ENCODE results near the gene CYGB.
A peak's percentile ranks its signal among the peaks of the same experiment; 100 is the strongest.

Gene CYGB

DNA sequence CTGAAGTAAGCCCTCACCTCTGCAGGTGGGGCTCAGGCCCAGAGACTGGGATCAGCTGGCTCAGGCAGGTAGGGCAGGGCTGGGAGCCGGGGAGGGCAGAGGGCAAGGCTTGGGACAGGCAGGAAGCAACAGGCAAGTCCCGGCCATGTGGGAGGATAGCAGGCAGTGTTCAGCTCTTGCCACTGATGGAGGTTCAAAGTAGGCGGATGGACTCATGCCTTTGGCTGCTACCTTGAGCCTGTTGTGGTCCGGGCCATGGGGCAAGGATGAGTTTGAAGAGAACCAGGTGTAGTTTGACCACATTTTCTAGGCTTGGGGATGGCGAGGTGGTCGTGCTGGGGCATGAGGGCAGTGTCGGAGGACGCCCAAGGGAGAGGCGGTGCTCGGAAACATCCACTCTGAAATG lies 5.1 kb upstream of the CYGB start:
- H4K20me1 ChIP-seq (ENCODE audit: control insufficient read depth, insufficient read depth, low read depth, low read length): no peaks in the 10 kb centered on the region
- no peaks in the 10 kb centered on the region for H3K79me2 ChIP-seq (ENCODE audit: control insufficient read depth, low read length)
- no peak overlapping the region for H3K27ac ChIP-seq (ENCODE audit: low read depth, low read length)
- H3K4me1 ChIP-seq (ENCODE audit: control insufficient read depth, low read length): peaks cover 17% of the 10 kb centered on the region
- H3F3A ChIP-seq (ENCODE audit: control insufficient read depth, insufficient read depth): no peaks in the 10 kb centered on the region
- H3K4me3 ChIP-seq (ENCODE audit: low read length): no peak overlapping the region
- no peaks in the 10 kb centered on the region for H3K9me3 ChIP-seq (ENCODE audit: control insufficient read depth, insufficient read depth, low read length)
- H3K36me3 ChIP-seq (ENCODE audit: control insufficient read depth, low read length): no peaks in the 10 kb centered on the region
- TF ChIP-seq, protein P1, sequence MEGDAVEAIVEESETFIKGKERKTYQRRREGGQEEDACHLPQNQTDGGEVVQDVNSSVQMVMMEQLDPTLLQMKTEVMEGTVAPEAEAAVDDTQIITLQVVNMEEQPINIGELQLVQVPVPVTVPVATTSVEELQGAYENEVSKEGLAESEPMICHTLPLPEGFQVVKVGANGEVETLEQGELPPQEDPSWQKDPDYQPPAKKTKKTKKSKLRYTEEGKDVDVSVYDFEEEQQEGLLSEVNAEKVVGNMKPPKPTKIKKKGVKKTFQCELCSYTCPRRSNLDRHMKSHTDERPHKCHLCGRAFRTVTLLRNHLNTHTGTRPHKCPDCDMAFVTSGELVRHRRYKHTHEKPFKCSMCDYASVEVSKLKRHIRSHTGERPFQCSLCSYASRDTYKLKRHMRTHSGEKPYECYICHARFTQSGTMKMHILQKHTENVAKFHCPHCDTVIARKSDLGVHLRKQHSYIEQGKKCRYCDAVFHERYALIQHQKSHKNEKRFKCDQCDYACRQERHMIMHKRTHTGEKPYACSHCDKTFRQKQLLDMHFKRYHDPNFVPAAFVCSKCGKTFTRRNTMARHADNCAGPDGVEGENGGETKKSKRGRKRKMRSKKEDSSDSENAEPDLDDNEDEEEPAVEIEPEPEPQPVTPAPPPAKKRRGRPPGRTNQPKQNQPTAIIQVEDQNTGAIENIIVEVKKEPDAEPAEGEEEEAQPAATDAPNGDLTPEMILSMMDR (IDR thresholded peaks at IDR 0.05; ENCODE audit: low read depth, low read length, poor library complexity, severe bottlenecking): no peak
- TF ChIP-seq EZH2phosphoT487 (IDR thresholded peaks at IDR 0.05; ENCODE audit: borderline replicate concordance, low read length): no peak
- no peak overlapping the region for H3K4me2 ChIP-seq (ENCODE audit: low read length)
- peaks cover 48% of the 10 kb centered on the region for H3K27me3 ChIP-seq (ENCODE audit: control insufficient read depth, low read length)
- H3K9me2 ChIP-seq (replicated peaks; ENCODE audit: control insufficient read depth, low read length): no peaks in the 10 kb centered on the region

GRCh38 chr17:76541739-76542454 lies 4.4 kb upstream of the CYGB start:
- no peak overlapping the region for H3K27ac ChIP-seq (ENCODE audit: low read depth, low read length)

DNA sequence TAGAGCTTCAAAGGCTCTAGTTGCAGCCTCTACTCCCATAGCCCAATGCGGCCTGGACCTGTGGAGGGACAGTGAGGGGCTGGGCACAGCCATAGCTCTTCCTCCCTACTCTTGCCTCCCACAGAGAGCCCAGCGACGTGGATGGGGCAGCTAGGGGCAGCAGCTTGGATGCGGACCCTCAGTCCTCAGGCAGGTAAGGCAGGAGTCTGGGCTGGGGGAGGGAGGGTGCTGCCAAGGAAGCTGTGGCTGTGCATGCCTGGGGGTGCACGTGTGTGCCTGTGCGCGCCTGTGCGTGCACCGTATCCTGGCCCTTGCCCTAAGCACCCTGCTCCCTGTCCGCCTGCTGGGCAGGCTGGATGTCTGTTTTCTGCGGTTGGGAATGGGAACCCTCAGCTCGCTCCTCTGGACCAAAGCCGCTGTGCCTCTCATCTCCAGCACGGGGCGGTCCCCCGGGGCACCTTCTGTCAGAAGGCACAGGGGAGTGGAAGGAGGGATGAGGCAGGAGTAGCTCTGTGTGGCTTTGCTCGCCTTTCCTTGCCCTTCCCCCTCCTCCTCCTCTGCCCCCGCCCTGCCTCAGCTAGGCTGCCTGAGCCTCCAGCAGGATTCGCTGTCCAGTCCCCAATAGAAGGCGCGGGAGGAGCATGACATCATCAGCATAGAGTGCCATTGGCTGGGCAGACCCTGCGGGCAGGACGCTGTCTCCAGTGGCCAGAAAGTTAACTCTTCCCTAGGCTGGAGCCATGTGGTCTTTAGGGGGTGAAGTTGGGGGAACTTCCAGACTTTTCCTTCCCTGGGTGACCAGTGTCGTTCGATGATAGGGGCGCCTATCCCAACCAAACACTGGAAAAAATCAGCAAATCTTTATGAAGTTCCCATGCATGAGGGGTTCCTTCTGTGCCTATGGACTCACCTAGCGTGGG lies 3.1 kb upstream of the CYGB start:
- Histone ChIP-seq H4K20me1 (ENCODE audit: control insufficient read depth, insufficient read depth, low read depth, low read length) (no peaks in the 10 kb centered on the region), H3K9me3 (ENCODE audit: control insufficient read depth, insufficient read depth, low read length) (no peaks in the 10 kb centered on the region), H3K9me2 (replicated peaks; ENCODE audit: control insufficient read depth, low read length) (no peaks in the 10 kb centered on the region), H3K4me3 (ENCODE audit: low read length) (no peak overlapping the region), H3K79me2 (ENCODE audit: control insufficient read depth, low read length) (no peaks in the 10 kb centered on the region), H3K4me1 (ENCODE audit: control insufficient read depth, low read length) (peaks cover 10% of the 10 kb centered on the region), H3K27me3 (ENCODE audit: control insufficient read depth, low read length) (peaks cover 42% of the 10 kb centered on the region), H3K4me2 (ENCODE audit: low read length) (peak overlapping the region; percentile 48), H3K36me3 (ENCODE audit: control insufficient read depth, low read length) (no peaks in the 10 kb centered on the region), H3F3A (ENCODE audit: control insufficient read depth, insufficient read depth) (no peaks in the 10 kb centered on the region), H3K27ac (ENCODE audit: low read depth, low read length) (no peak overlapping the region)
- TF ChIP-seq, protein P1 (IDR thresholded peaks at IDR 0.05; ENCODE audit: low read depth, low read length, poor library complexity, severe bottlenecking): no peak
- no peak for TF ChIP-seq EZH2phosphoT487 (IDR thresholded peaks at IDR 0.05; ENCODE audit: borderline replicate concordance, low read length)

More at GRCh38 chr17:76541739-76542454, 4.4 kb upstream of the CYGB start:
- peaks cover 48% of the 10 kb centered on the region for H3K27me3 ChIP-seq (ENCODE audit: control insufficient read depth, low read length)
- H3K4me2 ChIP-seq (ENCODE audit: low read length): no peak overlapping the region
- no peaks in the 10 kb centered on the region for H3K9me2 ChIP-seq (replicated peaks; ENCODE audit: control insufficient read depth, low read length)
- H4K20me1 ChIP-seq (ENCODE audit: control insufficient read depth, insufficient read depth, low read depth, low read length): no peaks in the 10 kb centered on the region
- H3K4me1 ChIP-seq (ENCODE audit: control insufficient read depth, low read length): peaks cover 10% of the 10 kb centered on the region
- TF ChIP-seq, protein P1 (IDR thresholded peaks at IDR 0.05; ENCODE audit: low read depth, low read length, poor library complexity, severe bottlenecking): no peak
- no peak for TF ChIP-seq EZH2phosphoT487 (IDR thresholded peaks at IDR 0.05; ENCODE audit: borderline replicate concordance, low read length)
- no peak overlapping the region for H3K4me3 ChIP-seq (ENCODE audit: low read length)
- H3F3A ChIP-seq (ENCODE audit: control insufficient read depth, insufficient read depth): no peaks in the 10 kb centered on the region
- H3K36me3 ChIP-seq (ENCODE audit: control insufficient read depth, low read length): no peaks in the 10 kb centered on the region
- H3K9me3 ChIP-seq (ENCODE audit: control insufficient read depth, insufficient read depth, low read length): no peaks in the 10 kb centered on the region
- H3K79me2 ChIP-seq (ENCODE audit: control insufficient read depth, low read length): no peaks in the 10 kb centered on the region

Measured in DOHH2 (cell line).